Suppressor macrophage (primary cell): Measurements from ENCODE around the gene FAM234B.
"Not testable (repeated sequence)": the region's sequence is repeated elsewhere in the genome, so short reads cannot be mapped to it uniquely, and the experiment has no call there.

Experiments used
- DNase-seq, 4 experiments: peaks; one replicate each; pipeline ENCODE4 v3.0.0-alpha.2; 2020 to 2022

FAM234B gene

DNA sequence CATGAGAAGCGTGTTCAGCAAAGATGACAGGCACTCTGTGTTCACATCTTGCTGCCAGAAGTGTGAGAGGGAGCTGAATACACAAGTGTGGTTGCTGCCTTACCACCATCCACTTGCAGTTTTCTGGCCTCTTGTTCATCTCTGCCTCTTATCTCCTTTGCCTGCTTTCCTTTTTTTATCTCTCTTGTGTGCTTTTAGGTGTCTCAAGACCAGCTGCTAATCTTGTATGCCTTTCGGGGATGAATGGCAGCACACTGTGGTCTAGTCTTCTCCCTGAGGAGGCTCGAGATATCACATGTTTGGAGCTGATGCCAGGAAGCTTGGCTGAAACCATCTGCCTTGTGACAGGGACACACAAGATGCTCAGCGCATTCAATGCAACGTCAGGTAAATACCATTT lies 17.2 kb downstream of the FAM234B start:
- no peak for DNase-seq

DNA sequence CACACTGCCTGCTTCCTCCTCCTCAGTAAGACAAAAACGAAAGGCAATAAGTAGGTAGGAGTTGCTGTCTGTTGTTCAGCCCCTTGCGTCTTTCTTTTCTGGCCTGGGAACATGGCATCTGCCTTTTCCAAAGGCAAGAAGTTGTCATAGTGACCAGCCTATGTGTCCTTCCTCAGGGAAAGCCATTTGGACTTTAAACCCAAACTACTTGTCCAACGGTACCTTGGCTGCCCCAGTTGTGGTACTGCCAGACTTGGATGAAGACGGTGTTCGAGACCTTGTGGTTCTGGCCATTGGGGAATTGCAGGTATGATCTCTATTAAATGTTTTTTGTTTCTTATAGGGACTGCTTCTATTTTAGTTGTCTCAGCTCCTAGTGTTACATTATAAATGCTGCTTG lies 18.5 kb downstream of the FAM234B start:
- DNase-seq = no peak

DNA sequence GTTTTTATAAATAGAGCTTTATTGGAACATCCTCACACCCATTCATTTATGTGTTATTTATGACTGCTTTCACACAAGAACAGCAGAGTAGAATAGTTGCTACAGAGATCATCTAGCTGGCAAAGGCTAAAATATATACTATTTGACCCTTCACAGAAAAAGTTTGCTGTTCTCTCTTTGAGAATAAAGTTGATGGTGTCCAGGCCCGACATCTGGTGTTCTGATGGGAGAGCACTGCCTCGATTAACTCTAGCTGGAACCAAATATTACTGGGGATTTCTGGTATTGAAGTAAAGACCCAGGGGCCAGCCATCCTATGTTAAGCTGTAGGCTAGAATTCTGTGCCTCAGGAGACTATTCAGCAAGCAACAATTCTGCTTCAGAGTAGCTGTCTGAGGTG lies 21.8 kb downstream of the FAM234B start:
- no peak for DNase-seq

DNA sequence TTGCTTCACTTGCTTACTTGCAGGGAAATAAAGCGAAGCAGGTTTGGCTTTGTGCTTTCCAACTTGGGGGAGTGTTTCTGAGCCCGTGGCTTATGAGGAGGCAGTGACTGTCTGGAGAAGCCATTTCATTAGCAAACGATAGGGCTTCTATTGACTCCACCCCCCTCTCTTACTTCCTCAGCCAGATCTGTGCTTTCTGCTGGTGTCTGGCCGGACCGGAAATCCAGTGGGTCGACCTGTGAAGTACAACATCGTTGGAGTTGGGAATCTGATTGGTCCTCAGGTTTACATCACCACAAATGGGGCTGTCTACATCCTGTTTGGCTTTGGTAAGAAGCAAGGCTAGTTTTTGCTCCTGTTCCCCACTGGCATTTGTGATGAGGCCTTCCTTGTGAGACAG lies 22.3 kb downstream of the FAM234B start:
- no peak for DNase-seq

DNA sequence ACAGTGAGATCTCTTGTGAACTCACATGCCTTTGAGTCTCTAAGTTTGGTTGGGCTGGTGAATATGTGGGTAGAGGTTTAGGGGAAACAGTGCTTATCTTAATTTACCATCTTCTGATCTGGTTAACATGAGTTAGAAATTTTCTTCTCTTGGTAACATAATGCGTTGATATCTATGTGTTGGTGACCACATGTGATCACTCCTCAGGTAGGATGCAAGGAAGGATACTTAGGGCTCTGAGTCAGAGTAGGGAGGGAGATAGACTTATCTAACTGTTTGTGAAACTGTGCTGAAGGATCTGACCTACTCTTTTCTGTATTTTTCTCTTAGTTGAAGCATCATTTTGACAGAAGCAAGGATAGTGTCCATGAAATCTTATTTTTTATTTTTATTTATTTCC lies 23.1 kb downstream of the FAM234B start:
- DNase-seq = no peak

DNA sequence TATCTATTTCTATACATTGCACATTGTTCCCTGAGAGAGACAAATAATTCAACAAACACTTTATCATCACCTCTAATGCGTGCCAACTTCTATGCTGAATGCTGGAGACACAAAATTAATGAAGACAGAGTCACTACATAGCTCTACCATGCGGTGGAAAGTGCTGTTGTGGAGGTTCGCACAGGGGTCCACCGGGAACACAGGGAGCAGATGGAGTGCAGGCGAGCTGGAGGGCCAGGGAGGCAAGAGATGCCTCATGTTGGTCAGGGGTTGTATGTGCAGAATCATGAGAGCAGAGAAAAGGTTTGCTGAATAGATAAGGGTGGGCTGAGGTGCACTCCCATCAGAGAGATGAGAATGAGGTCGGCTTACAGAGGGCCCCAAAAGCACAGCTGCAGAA lies 25.2 kb downstream of the FAM234B start:
- no peak for DNase-seq

DNA sequence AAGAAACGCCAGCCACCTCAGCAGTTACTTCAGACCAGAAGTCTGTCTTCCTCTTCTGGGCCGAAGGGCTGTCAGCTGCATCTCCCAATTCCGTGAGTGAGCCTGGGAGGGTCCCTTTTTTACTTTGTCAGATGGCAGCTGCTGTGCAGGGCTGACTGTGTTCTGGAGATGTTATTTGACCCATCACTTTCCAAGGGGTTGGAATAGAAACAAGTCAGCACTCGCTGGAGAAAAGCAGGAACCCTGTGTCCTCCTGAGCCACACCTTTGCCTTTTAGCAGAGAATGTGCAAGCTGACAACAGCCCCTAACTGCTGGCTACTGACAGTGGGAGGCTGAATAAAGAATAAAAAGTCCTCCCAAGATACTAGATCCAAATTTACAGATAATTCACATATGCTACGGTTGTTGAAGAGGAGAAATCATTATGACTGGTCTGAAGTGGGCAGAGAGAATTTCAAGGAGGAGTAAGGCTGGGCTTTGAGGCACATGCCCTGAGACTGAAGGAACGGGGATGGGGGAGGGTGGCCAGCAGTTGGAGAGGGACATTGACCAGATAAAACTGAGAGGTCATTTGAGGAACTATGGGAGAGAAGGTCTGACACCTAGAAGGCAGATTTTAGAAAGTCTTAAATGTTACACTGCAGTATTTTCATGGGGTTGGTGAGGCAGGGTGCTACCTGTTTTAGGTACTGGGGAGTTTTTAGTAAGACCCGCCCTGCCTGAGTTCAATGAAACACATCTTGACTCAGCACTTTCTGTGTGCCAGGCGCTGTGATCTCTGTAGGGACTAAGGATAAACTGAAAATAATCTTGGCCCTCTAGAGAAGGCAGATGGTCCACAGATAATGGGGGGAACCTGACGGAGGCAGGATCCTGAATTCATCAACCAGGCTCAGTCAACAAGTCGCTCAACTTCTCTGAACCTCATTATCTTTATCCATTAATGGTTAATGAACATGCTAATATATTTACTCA lies 27.4 kb downstream of the FAM234B start:
- peak in 2 of 4 experiments; percentile 22 to 28 for DNase-seq

DNA sequence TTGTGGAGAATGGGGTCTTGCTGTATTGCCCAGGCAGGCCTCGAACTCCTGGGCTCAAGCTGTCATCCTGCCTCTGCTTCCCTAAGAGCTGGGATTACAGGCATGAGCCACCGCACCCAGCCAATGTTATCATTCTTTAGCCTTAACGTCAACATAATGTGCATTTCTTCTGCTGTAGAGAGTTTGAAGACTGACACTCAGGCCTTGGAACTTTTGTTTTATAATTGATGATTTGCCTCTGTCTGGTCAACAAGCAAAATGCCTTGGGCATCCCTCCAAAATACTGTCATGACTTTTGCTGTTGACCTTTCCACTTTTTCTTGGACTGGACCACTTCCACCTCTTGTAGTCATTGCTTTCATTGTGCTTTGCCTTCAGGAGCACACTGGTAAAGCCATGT lies 29.0 kb downstream of the FAM234B start:
- DNase-seq = no peak

DNA sequence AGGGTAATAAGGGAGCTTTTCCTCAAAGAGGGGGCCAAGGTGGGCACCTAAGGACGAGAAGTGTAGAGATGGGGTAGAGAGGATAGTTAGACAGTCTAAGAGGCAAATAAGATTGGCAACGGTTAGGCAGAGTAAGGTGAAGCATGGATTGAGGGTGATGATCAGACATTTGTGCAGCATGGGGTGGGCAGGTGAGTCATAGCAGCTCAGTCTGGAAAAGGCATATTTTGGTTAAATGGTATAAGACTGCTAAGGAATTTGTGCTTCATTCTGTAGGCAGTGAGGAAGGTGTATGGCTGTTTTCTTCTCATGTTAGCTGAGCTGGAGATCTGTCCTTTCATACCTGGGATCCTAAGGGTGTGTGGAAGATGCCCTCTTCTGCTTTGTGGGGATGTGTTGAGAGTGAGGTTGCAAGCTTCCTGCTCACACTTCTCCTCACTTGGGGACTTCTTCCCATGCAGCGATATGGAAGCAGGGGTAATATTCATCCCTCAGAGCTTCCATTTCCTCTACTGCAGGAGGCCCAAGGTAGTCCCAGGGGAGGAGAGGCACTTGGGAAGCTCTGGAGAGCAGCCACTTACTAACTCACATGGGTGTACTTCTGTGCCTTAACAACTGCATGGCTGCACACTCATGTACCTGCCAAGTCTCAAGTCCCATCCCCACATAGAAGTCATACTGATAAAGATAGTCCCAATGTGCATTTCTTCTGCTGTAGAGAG lies 30.4 kb downstream of the FAM234B start:
- no peak for DNase-seq

DNA sequence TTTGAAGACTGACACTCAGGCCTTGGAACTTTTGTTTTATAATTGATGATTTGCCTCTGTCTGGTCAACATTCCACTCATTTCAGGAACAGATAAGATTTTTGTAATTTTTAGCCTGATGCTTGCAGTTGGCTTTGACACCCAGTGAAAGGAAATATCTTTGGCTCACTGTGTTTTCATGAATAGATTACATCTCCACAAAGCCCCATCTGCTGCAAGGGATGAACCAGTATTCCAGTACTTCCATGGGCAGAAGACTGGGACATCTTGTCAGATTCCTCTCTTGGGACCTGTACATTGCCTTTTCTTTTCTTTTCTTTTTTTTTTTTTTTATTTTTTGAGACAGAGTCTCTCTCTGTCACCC lies 30.9 kb downstream of the FAM234B start:
- DNase-seq = no peak

DNA sequence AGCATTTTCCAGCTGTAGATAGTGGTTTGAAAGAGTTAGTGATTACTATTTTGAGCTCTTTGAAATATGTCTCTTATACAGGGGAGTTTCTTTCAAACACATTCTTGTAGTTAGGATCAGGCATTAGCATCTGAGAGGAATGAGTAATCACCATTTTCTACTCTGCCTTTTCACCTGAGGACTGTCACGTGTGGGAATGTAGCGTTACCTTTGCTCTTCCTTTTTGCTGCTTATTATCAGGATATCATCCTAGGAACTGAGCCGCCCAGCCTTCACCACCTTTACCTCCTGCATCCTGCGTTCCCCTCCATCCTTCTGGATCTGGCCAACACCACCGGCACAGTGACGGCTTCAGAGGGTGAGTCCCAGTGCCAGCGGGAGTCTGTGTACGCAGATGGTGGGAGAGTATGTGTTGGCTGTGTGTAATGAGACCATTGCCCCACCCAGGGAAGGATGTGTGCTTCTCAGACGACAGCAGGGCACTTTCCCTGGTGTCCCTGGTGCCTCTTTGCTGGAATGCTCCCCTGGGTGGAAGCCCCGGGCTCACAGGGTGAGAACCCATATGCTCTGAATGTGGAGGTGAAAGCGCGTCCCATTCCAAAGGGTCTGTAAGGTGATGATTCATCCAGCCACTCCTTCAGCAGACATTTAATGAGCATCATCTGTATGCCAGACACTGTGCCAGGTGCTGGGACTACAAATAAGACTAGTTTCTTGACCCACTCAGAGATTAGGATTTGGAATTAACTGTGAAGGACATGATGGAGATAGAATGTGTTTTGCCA lies 31.8 kb downstream of the FAM234B start:
- DNase-seq = no peak

DNA sequence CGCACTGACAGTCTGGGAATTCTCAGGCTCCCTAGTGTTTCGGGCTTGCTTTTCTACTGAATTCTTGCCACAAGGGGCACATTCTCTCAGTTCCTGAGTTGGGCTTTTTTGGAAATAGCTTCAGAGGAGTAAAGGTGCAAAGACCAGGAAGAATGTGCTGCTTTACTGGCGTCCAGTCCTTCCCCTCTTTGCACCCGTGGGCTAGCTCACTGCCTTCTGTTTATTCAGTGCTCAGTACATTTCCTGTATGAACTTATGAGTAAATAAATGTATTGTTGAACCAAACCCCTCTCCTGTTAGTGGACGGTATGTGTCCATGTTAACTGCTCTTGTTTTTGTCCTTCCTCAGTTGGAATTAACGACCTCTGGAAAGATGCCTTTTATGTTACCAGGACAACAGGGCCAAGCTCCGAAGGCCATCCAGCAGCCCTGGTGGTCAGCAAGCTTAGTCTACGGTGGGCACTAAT lies 35.3 kb downstream of the FAM234B start:
- no peak for DNase-seq

DNA sequence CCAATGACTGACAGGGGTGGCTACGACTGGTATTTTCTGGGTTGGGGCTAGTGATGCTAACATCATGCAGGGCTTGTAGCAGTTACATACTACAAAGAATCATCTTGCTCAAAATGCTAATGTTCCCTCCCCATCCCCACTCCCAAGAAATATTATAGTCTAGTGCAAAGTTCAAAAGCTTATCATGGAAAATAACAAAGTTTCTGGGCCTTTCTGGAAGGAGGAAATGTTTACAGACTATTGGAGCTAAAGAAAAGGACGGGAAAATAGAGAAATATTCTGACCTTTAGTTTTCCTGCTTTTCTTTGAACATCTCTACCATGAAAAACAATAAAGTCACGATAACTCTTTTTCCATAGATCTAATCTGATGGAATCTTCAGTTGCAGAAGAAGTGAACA lies 36.1 kb downstream of the FAM234B start:
- no peak for DNase-seq

DNA sequence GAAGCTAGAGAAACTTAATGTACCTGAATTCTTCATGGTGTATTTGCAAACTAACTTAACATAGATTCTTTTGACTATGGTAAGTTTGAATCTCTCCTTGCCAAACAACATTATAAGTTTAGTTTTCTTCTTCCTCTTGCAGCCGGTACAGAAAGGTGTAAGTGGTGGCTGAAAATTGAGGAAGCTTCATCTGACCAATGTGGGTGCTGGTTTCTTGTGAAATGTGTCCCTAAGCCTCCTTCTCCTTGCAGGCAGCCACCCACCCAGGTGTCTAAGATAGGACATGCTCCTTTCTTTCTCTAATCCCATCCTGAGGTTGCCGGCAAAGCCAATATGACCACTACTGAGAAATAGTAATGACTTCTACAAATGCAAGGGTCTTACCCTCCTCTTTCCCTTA lies 38.7 kb downstream of the FAM234B start:
- DNase-seq = peak in 3 of 4 experiments; percentile 27 to 34 (median 33)

DNA sequence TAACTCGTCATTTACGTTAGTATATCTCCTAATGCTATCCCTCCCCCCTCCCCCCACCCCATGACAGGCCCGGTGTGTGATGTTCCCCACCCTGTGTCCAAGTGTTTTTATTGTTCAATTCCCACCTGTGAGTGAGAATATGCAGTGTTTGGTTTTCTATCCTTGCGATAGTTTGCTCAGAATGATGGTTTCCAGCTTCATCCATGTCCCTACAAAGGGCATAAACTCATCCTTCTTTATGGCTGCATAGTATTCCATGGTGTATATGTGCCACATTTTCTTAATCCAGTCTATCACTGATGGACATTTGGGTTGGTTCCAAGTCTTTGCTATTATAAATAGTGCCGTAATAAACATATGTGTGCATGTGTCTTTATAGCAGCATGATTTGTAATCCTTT lies 39.5 kb downstream of the FAM234B start:
- DNase-seq = not testable (repeated sequence)

DNA sequence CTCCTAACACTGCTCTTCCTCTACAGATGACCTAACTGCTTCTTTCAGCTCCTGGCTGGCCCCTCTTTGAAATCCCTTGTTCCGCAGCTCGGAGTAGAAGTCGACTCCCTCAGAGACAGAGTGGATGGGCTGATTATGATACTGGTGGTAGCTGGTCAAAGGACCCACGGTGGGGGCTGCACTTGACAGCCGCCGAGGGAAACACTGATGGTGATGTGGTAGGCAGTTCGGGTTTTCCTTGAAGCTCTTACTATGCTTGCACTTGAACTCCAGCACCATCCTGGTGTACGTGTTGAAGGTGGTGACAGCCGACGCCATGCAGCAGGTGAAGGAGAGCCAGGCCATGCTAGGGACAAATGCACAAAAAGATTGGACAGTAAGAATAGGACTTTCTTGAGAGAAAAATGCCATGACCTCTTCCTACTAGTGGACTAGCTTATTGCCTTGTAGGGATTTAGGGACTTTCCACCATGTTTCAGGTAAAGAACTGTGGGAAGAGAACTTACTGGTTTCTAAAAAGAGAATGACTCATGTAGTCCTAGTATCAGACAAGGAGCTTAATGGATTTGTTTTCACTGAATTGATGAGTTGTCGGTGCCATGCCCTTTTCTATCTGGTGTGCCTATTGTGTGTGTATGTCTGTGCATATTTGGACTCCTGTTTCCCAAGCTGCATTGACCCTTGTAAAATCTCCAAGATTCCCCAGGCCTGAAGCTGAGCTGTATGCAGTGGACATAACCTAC lies 40.9 kb downstream of the FAM234B start:
- DNase-seq = no peak

DNA sequence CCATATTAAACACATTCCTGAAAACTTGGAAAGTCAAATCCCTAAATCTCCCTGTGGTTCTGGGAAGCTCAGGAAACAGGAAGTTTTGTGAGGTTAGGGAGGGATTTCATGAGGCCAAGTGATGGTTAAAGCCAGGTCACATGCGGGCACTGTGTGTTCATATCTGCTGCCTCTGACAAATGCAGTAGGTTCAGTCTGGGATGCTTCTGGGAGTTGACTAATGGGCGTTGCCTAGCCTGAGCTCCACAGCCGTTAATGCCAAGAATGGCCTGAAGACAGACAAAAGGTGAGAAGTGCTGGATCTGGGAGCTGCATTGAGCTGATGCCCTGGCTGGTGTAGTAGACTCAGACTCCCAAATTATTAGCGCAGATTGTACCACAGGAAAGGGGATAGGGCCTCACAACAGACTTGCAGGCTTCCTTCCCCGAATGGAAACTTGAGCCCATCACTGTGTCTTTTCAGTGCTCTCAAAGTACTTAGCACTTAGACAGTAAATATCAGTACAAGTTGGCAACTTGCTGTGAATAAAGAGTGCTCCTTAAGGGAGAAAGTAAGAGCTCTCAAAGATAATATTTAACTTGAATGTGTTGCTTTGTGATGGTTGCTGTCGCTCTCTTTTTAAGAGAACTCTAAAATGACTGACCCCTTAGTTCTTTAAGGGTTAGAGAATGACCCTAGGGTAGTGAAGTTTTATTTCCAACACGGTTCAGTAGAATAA lies 41.9 kb downstream of the FAM234B start:
- DNase-seq = peak in 1 of 4 experiments; percentile 21

DNA sequence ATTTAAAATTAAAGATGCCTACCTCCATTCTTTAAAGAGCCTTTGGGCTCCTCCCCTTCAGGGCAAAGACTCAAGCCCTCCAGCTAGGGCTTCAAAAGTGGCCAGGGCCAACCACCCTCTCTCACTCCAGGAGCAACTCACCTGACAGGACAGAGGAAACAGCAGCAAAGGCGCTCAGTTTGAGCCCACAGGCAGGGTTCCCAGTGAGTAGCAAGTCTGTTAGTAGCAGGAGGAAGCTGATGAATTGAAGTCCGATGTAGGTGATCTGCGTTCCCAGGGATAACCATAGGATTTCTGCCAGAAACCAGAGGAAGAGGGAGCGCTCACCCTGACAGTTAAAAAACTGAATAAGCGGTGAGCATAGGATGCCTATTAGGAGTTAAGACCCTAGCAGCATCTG lies 43.6 kb downstream of the FAM234B start:
- no peak for DNase-seq

DNA sequence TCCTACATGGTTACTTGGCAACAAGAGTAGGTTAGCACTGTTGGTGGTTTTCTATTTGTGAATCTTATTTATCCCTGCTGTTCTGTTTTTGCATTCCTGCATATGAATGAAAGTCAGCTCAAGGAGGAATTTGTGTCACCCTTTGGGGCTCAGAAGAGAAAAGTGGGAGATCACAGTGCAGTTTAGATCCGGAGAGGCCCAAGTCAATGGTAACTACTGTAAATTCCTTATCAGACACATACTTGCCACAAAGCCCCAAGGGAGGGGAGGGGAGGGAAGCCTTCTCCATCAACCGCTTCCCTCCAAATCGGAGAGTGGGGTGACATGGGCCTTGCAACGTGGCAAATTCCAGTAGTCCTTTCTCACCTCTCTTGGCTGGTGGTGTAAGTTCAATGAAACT lies 44.3 kb downstream of the FAM234B start:
- no peak for DNase-seq

DNA sequence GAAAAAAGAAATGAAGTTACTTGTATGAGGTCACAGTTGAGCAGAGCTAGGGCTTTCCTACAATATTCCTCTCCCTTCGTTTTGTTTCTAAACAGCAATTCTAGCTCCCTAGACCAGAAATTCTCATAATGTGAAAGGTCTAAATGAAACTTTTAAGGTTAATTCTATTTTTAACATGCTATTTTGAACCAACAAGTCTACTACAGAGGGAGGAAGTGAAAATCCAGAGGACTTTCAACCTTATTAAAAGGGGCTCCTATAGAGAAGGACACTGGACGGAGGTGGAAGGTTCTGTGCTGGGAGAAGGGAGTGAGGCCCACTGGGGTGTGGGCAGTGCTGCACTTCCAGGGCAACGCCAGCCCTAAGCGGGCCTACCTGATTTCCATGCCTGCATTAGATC lies 45.9 kb downstream of the FAM234B start:
- no peak for DNase-seq

DNA sequence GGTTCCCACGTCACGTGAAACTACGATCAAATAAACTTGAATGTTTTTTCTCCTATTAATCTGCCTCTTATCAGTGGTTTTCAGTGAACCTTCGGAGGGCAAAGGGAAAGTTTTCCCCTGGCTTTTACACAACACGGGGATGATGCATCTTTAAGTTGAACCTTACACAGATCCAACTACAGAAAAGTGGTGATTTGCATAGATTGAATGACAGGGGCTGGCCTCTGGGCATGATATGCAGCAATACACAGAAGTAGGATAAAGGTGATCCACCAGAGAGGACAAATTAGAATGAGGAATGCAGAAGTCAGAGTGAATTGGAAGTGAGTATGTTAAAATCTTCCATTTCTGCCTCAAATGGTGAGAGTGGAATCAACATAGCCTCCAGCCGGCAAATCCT lies 47.7 kb downstream of the FAM234B start:
- peak in 2 of 4 experiments; percentile 41 to 50 for DNase-seq
